HG03442 (cell line): ENCODE measurements around the gene CHRNE.
"Not testable (repeated sequence)": the region's sequence is repeated elsewhere in the genome, so short reads cannot be mapped to it uniquely, and the experiment has no call there.

Experiments
- ATAC-seq: cut with Tn5 transposase; IDR thresholded peaks from one replicate; pipeline ENCODE4 v1.9.1; 2021; ENCODE audit warnings: mild to moderate bottlenecking, moderate library complexity; ENCODE audit not compliant: unreplicated experiment

Gene CHRNE

GRCh38 chr17:4891411-4892410 lies 11.2 kb downstream of the CHRNE start:
- no peak for ATAC-seq

DNA sequence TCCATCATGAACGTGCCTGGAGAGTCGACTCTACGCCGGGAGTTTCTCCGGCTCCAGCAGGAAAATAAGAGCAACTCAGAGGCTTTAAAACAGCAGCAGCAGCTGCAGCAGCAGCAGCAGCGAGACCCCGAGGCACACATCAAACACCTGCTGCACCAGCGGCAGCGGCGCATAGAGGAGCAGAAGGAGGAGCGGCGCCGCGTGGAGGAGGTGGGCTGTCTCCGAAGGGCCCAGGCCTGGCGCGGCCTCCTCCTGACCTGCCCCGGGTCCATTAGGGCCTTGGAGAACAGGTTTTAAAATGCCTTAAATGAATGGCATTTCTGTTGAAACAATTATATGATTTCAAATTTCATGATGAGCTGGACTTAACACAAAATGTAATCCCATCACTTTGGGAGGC lies 15.3 kb downstream of the CHRNE start:
- ATAC-seq: no peak

DNA sequence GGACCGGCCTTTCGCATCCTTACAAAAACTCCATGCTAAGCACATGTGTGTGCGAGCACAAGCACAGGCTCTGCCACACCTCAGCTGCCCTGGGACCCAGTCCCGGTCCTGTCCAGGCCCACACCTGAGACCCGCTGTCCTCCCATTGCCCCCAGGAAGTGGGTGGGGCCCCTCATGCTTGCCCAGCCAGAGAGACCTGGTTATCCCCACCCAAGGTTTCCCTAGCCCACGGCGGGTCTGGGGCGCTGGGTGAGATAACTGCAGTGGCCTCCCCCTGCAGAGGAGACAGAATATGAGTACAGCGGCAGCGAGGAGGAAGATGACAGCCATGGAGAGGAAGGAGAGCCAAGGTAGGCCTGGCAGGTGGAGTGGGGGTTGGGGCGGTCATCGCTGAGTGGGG lies 16.1 kb downstream of the CHRNE start:
- ATAC-seq: no peak

- no peak for ATAC-seq
These were observed 18.4 kb downstream of the CHRNE start for GRCh38 chr17:4884489-4884888.

GRCh38 chr17:4881761-4882555 lies 20.9 kb downstream of the CHRNE start:
- no peak for ATAC-seq

GRCh38 chr17:4880857-4881256 lies 22.0 kb downstream of the CHRNE start:
- no peak for ATAC-seq

GRCh38 chr17:4879601-4880000 lies 23.3 kb downstream of the CHRNE start:
- no peak for ATAC-seq

GRCh38 chr17:4877089-4877488 lies 25.8 kb downstream of the CHRNE start:
- ATAC-seq: no peak

GRCh38 chr17:4872786-4873185 lies 30.1 kb downstream of the CHRNE start:
- ATAC-seq: no peak

GRCh38 chr17:4870855-4871254 lies 32.0 kb downstream of the CHRNE start:
- ATAC-seq: no peak

- ATAC-seq: not testable (repeated sequence)
These were observed 33.6 kb downstream of the CHRNE start for GRCh38 chr17:4869058-4869998.

- ATAC-seq: not testable (repeated sequence)
These were observed 35.4 kb downstream of the CHRNE start for GRCh38 chr17:4867535-4867934.

- no peak for ATAC-seq
These were observed 39.6 kb downstream of the CHRNE start for GRCh38 chr17:4863321-4863720.

GRCh38 chr17:4862720-4863119 lies 40.2 kb downstream of the CHRNE start:
- no peak for ATAC-seq

GRCh38 chr17:4861052-4861451 lies 41.8 kb downstream of the CHRNE start:
- ATAC-seq: no peak

DNA sequence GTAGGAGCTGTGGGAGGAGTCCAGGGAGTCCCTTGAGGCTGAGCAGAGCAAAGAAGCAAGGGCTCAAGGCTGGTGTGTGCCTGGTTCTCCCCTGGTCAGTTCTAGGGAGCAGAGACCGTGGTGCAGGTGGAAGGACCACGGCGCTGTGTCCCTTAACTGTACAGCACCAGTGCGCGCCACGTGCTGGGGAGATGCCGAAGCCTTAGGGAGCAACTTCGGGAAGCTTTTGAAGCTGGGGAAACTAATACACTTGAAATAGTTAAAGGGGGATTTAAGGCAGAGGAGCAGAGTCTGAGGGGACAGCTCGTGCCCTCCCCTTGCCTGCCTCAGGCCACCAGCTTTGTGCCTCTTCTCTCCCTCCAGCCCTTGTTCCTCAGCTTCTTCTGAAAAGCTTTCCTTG lies 42.2 kb downstream of the CHRNE start:
- no peak for ATAC-seq

GRCh38 chr17:4859816-4860625 lies 42.9 kb downstream of the CHRNE start:
- no peak for ATAC-seq

DNA sequence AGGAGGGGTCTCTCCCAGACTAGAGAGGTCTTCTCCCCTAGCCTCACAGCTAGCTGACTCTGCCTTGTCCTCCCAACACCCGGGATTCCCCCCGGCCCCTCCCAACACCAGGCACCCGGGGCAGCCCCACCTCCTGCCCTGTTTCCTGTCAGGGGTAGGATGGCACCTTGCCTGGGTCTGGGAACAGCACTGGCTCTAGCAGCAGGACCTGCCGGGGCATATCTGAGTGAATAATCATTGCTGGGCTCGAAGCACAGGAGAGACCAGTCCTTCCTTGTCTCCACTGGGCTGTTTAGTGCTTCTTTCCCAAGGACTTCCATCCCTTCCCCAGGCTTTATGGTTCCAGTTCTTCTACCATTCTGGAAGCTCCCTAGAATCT lies 44.0 kb downstream of the CHRNE start:
- no peak for ATAC-seq

- no peak for ATAC-seq
These were observed 44.6 kb downstream of the CHRNE start for GRCh38 chr17:4858068-4858881.
